Lower lobe of right lung (tissue), 2 donors: ENCODE results near the gene PRRG4. TPM values are rescaled to one million over a fixed set of nuclear protein-coding genes. Genes with fewer than 3 reads are reported as not detected.
A peak's percentile ranks its signal among the peaks of the same experiment; 100 is the strongest.
"Not testable (repeated sequence)": the region's sequence is repeated elsewhere in the genome, so short reads cannot be mapped to it uniquely, and the experiment has no call there.

Source experiments
- ATAC-seq, 2 donors: fragments of 200-7000 bp; cut with Tn5 transposase; one replicate each; pipeline ENCODE4 v1.9.1; 2020 to 2022; ENCODE audit warnings: mild to moderate bottlenecking in 2 of 2, moderate library complexity in 2 of 2
- DNase-seq: peaks from one replicate; pipeline ENCODE4 v3.0.0-alpha.2; 2020
- H3K27ac ChIP-seq: fragments of 200-600 bp; one replicate; pipeline ENCODE4 v1.8.0; 2022
- H3K27me3 ChIP-seq: fragments of 200-600 bp; one replicate; pipeline ENCODE4 v1.8.0; 2022; ENCODE audit warnings: low read depth
- H3K36me3 ChIP-seq: fragments of 200-600 bp; one replicate; pipeline ENCODE4 v1.8.0; 2022; ENCODE audit warnings: mild to moderate bottlenecking
- H3K4me1 ChIP-seq: fragments of 200-600 bp; one replicate; pipeline ENCODE4 v1.8.0; 2022
- H3K4me3 ChIP-seq: fragments of 200-600 bp; one replicate; pipeline ENCODE4 v1.8.0; 2022; ENCODE audit warnings: mild to moderate bottlenecking
- H3K9me3 ChIP-seq: fragments of 200-600 bp; one replicate; pipeline ENCODE4 v1.8.0; 2022
- CTCF ChIP-seq: fragments of 200-600 bp; IDR thresholded peaks from one replicate; pipeline ENCODE4 v1.8.0; 2022; ENCODE audit warnings: antibody characterized with exemption, mild to moderate bottlenecking
- intact Hi-C: fragments of 100-400 bp; cut with DNase I; formaldehyde crosslinking; loops from one replicate; pipeline ENCODE4 v1.11.0; 2022
- total RNA-seq: library from RNA; stranded (reverse); fragmentation: NEBNext Ultra II Directional; extraction: Animal tissue kit (Norgen Biotek cat#: 25700); gene quantifications from one replicate; pipeline ENCODE4 v1.2.1, GENCODE V29; 2021
- donor health status: DM: no; HTN: yes; CAD: no; lungs with severe emphysema.

Gene PRRG4
- total RNA-seq, 1 donor from 2014 or later, result 12.0 TPM

- H3K9me3 ChIP-seq, result no peaks in the 10 kb centered on the region
- intact Hi-C loops, result no loop called here
- DNase-seq (no peak), ATAC-seq (no peak)
- no peak overlapping the region for H3K4me3 ChIP-seq
- no peak overlapping the region for H3K27ac ChIP-seq
- no peaks in the 10 kb centered on the region for H3K27me3 ChIP-seq
- no peak for TF ChIP-seq CTCF
- H3K36me3 ChIP-seq, result no peaks in the 10 kb centered on the region
- no peaks in the 10 kb centered on the region for H3K4me1 ChIP-seq
Observed at GRCh38 chr11:32821917-32822560, 7.7 kb upstream of the PRRG4 start.

GRCh38 chr11:32823617-32824016, 6.1 kb upstream of the PRRG4 start:
- ATAC-seq, H3K27ac ChIP-seq, H3K9me3 ChIP-seq, H3K36me3 ChIP-seq, H3K4me1 ChIP-seq, DNase-seq, H3K27me3 ChIP-seq, intact Hi-C loops, H3K4me3 ChIP-seq: not testable (repeated sequence)

GRCh38 chr11:32826113-32826512, 3.6 kb upstream of the PRRG4 start:
- DNase-seq, result no peak
- no peaks in the 10 kb centered on the region for H3K9me3 ChIP-seq
- no peak for TF ChIP-seq CTCF
- no peaks in the 10 kb centered on the region for H3K27me3 ChIP-seq
- no peak for ATAC-seq
- no peaks in the 10 kb centered on the region for H3K36me3 ChIP-seq
- no peak overlapping the region for H3K4me3 ChIP-seq
- peaks cover 8% of the 10 kb centered on the region for H3K4me1 ChIP-seq
- H3K27ac ChIP-seq, result no peak overlapping the region
- intact Hi-C loops, result no loop called here

GRCh38 chr11:32827276-32827675, 2.5 kb upstream of the PRRG4 start:
- no peak for TF ChIP-seq CTCF
- ATAC-seq (no peak), DNase-seq (no peak)
- Histone ChIP-seq H3K27me3 (no peaks in the 10 kb centered on the region), H3K4me1 (peaks cover 8% of the 10 kb centered on the region), H3K4me3 (no peak overlapping the region), H3K9me3 (no peaks in the 10 kb centered on the region), H3K27ac (no peak overlapping the region), H3K36me3 (no peaks in the 10 kb centered on the region)
- intact Hi-C loops, result no loop called here

GRCh38 chr11:32829157-32829679, 509 bp upstream of the PRRG4 start:
- Histone ChIP-seq H3K4me3 (peak overlapping the region; percentile 86), H3K36me3 (peaks cover 6% of the 10 kb centered on the region), H3K27ac (peak overlapping the region; percentile 84), H3K27me3 (no peaks in the 10 kb centered on the region), H3K9me3 (no peaks in the 10 kb centered on the region), H3K4me1 (peaks cover 8% of the 10 kb centered on the region)
- intact Hi-C loops, result no loop called here
- DNase-seq, result no peak
- peak; percentile 47 to 69 for ATAC-seq
- no peak for TF ChIP-seq CTCF

- Histone ChIP-seq H3K4me1 (peaks cover 8% of the 10 kb centered on the region), H3K9me3 (no peaks in the 10 kb centered on the region), H3K4me3 (peak overlapping the region; percentile 86), H3K27ac (peak overlapping the region; percentile 84), H3K36me3 (peaks cover 6% of the 10 kb centered on the region), H3K27me3 (no peaks in the 10 kb centered on the region)
- TF ChIP-seq CTCF, result no peak
- ATAC-seq, result peak; percentile 73 to 80
- peak; percentile 50 for DNase-seq
- intact Hi-C loops, result no loop called here
Observed at GRCh38 chr11:32830413-32830738, 649 bp downstream of the PRRG4 start.
